K562 (cell line): Measurements from ENCODE around the gene SMARCA4. TPM values are rescaled to one million over a fixed set of nuclear protein-coding genes. Genes with fewer than 3 reads are reported as not detected.

Source experiments
- ATAC-seq: fragments of 200-7000 bp; cut with Tn5 transposase; 3 replicates; pipeline ENCODE4 v1.9.1; 2020; ENCODE audit warnings: moderate library complexity
- BruUV-seq: library from RNA; stranded (reverse); fragments of 400-500 nt; replicated peaks from 2 replicates; lab custom pipeline; 2021; lab: Mats Ljungman, UMichigan
- CTCF ChIA-PET: fragments of 300-600 bp; formaldehyde crosslinking; extraction: SDS; loops from one replicate; lab custom pipeline; 2021; ENCODE audit warnings: low intra/inter-chr PET ratio; lab: Yijun Ruan, JAX
- POLR2A ChIA-PET: fragments of 300-600, 350-650 bp; sonication (Branson Sonifier 250); formaldehyde crosslinking; extraction: SDS; loops from one replicate; lab custom pipeline; 2021; ENCODE audit warnings: antibody characterized with exemption, inconsistent platforms; lab: Yijun Ruan, JAX
- DNase-seq, 4 experiments: peaks; one replicate each; pipeline versions ENCODE4 v3.0.0 to v3.0.0-alpha.2; 2011 to 2018; ENCODE audit warnings: low spot score in 3 of 4, mixed read lengths in 3 of 4; ENCODE audit errors: extremely low read depth in 1 of 4
- FAIRE-seq: peaks from 2 replicates; lab custom pipeline; 2011; peaks lifted over from hg19 to GRCh38; lab: Jason Lieb, UNC
- H2AFZ ChIP-seq: 2 replicates; pipeline ENCODE4 v1.6.0; 2011; ENCODE audit warnings: low read depth, low read length, control low read depth, inconsistent platforms
- H3K27ac ChIP-seq: fragments of 200-600 bp; 3 replicates; pipeline ENCODE4 v1.8.0; 2011; ENCODE audit warnings: low read depth, mild to moderate bottlenecking, control low read depth, inconsistent platforms, low read length, moderate library complexity, mixed read lengths; ENCODE audit errors: extremely low read depth
- H3K27me3 ChIP-seq, 2 experiments: fragments of 300-600 bp in 1 of 2; 2 replicates in 1 of 2; 3 replicates in 1 of 2; pipeline versions ENCODE4 v1.6.0 to v1.8.0; 2011; ENCODE audit warnings: inconsistent platforms in 2 of 2, low read length in 2 of 2, mild to moderate bottlenecking in 1 of 2, mixed read lengths in 1 of 2, moderate library complexity in 1 of 2; ENCODE audit not compliant: control insufficient read depth in 2 of 2, insufficient read depth in 2 of 2
- H3K36me3 ChIP-seq: fragments of 300-600 bp; 3 replicates; pipeline ENCODE4 v1.8.0; 2011; ENCODE audit warnings: mild to moderate bottlenecking, low read length, inconsistent platforms; ENCODE audit not compliant: control insufficient read depth, insufficient read depth
- H3K4me1 ChIP-seq, 2 experiments: fragments of 200-600 bp in 1 of 2; replicated peaks in 1 of 2; 2 replicates in 1 of 2; 3 replicates in 1 of 2; pipeline versions ENCODE4 v1.5.1 to v1.8.0; 2011; ENCODE audit warnings: inconsistent platforms in 2 of 2, low read length in 2 of 2, mild to moderate bottlenecking in 1 of 2, mixed read lengths in 1 of 2, moderate library complexity in 1 of 2; ENCODE audit not compliant: control insufficient read depth in 2 of 2, insufficient read depth in 2 of 2
- H3K4me2 ChIP-seq: 2 replicates; pipeline ENCODE4 v1.6.1; 2011; ENCODE audit warnings: low read length, control low read depth, inconsistent platforms, mixed read lengths; ENCODE audit not compliant: insufficient read depth
- H3K4me3 ChIP-seq: fragments of 200-600 bp; sonication (generic), shearing (Covaris generic); 2 replicates; pipeline ENCODE4 v1.5.1; 2016; ENCODE audit warnings: control low read depth, inconsistent platforms
- H3K79me2 ChIP-seq: fragments of 200-600 bp; 3 replicates; pipeline ENCODE4 v1.8.0; 2011; ENCODE audit warnings: low read length, inconsistent platforms; ENCODE audit not compliant: control insufficient read depth, insufficient read depth
- H3K9ac ChIP-seq, 2 experiments: 2 replicates each; pipeline versions ENCODE4 v1.6.0 to v1.6.1; 2011; ENCODE audit warnings: low read depth in 2 of 2, low read length in 2 of 2, control low read depth in 1 of 2, inconsistent platforms in 1 of 2, mild to moderate bottlenecking in 1 of 2, mixed read lengths in 1 of 2; ENCODE audit not compliant: insufficient read depth in 1 of 2
- H3K9me1 ChIP-seq: one replicate; pipeline ENCODE4 v1.6.0; 2011; ENCODE audit warnings: inconsistent platforms, mild to moderate bottlenecking, low read length, moderate library complexity; ENCODE audit not compliant: control insufficient read depth, insufficient read depth
- H3K9me3 ChIP-seq: replicated peaks from 2 replicates; pipeline ENCODE4 v1.5.1; 2011; ENCODE audit warnings: low read depth, low read length, inconsistent platforms; ENCODE audit not compliant: control insufficient read depth, insufficient read depth
- H4K20me1 ChIP-seq: replicated peaks from 2 replicates; pipeline ENCODE4 v1.6.1; 2011; ENCODE audit warnings: low read length, inconsistent platforms, mixed read lengths; ENCODE audit not compliant: control insufficient read depth, insufficient read depth
- CCAR2 ChIP-seq: fragments of 200-400 bp; formaldehyde crosslinking; IDR thresholded peaks from 2 replicates; pipeline ENCODE4 v1.6.1; 2017; ENCODE audit warnings: mild to moderate bottlenecking, low read depth, low read length
- HLTF ChIP-seq: fragments of 450-650 bp; IDR thresholded peaks from 2 replicates; pipeline ENCODE4 v1.6.1; 2016
- ILF3 ChIP-seq: fragments of 450-650 bp; IDR thresholded peaks from 2 replicates; pipeline ENCODE4 v1.6.1; 2018; ENCODE audit warnings: antibody characterized with exemption, mild to moderate bottlenecking, moderate library complexity, borderline replicate concordance
- MBD2 ChIP-seq: sonication (generic); IDR thresholded peaks from 2 replicates; pipeline ENCODE4 v1.6.1; 2016; ENCODE audit warnings: low read depth, borderline replicate concordance
- RBM25 ChIP-seq: fragments of 200-400 bp; formaldehyde crosslinking; IDR thresholded peaks from 2 replicates; pipeline ENCODE4 v1.6.1; 2018; ENCODE audit warnings: low read length, low read depth, moderate library complexity; ENCODE audit not compliant: severe bottlenecking
- TARDBP ChIP-seq: fragments of 450-650 bp; IDR thresholded peaks from 2 replicates; pipeline ENCODE4 v1.6.1; 2016
- U2AF2 ChIP-seq: fragments of 200-400 bp; formaldehyde crosslinking; optimal IDR thresholded peaks from 2 replicates; pipeline ENCODE3; 2017; ENCODE audit warnings: low read depth, mild to moderate bottlenecking, low read length
- USF1 ChIP-seq: sonication (generic); formaldehyde crosslinking; IDR thresholded peaks from 2 replicates; pipeline ENCODE4 v1.9.0; 2022; ENCODE audit warnings: mild to moderate bottlenecking, missing genetic modification reagents
- YY1 ChIP-seq, 3 experiments: IDR thresholded peaks; 2 replicates each; pipeline ENCODE4 v1.6.1; 2011; ENCODE audit warnings: low read length in 2 of 3, mild to moderate bottlenecking in 2 of 3, moderate library complexity in 2 of 3, borderline replicate concordance in 1 of 3, control low read depth in 1 of 3, low read depth in 1 of 3; ENCODE audit not compliant: insufficient read depth in 3 of 3, insufficient replicate concordance in 2 of 3, control insufficient read depth in 1 of 3, insufficient read length in 1 of 3; ENCODE audit errors: extremely low read depth in 1 of 3
- ZFP30 ChIP-seq: fragments of 250-450 bp; sonication (Bioruptor Pico); IDR thresholded peaks from 2 replicates; pipeline ENCODE4 v1.8.0; 2022; ENCODE audit warnings: moderate library complexity, mild to moderate bottlenecking, inconsistent platforms, borderline replicate concordance
- ZNF143 ChIP-seq: sonication (generic); formaldehyde crosslinking; IDR thresholded peaks from 2 replicates; pipeline ENCODE4 v1.9.0; 2022; ENCODE audit warnings: mild to moderate bottlenecking, missing genetic modification reagents
- ZNF174 ChIP-seq: fragments of 250-450 bp; sonication (Bioruptor Pico); IDR thresholded peaks from 2 replicates; pipeline ENCODE4 v1.4.0; 2020; ENCODE audit warnings: mild to moderate bottlenecking
- ZNF668 ChIP-seq: fragments of 250-450 bp; sonication (Bioruptor Pico); IDR thresholded peaks from 2 replicates; pipeline ENCODE4 v1.8.0; 2022; ENCODE audit warnings: mild to moderate bottlenecking, inconsistent platforms
- ZNF77 ChIP-seq: fragments of 250-450 bp; sonication (Bioruptor Pico); IDR thresholded peaks from 2 replicates; pipeline ENCODE4 v1.5.0; 2020
- WGBS: fragments of 100-300 bp; shearing (Covaris generic); methylation state at CpG from one replicate; pipeline ENCODE4 v1.1.6; 2016; ENCODE audit warnings: low coverage, mixed read lengths; ENCODE audit not compliant: insufficient coverage; ENCODE audit errors: missing lambda C conversion rate; 5-methylcytosine and 5-hydroxymethylcytosine counted together
- in situ Hi-C: fragments of 300-500 bp; cut with MboI; formaldehyde crosslinking; loops from 4 replicates; pipeline ENCODE4 v1.15.0; 2018; ENCODE audit warnings: inconsistent platforms, mixed read lengths
- intact Hi-C: fragments of 100-400 bp; cut with micrococcal nuclease; formaldehyde crosslinking; loops from 2 replicates; pipeline ENCODE4 v1.14.2; 2022
- polyA plus RNA-seq, 8 experiments: library from polyadenylated mRNA; depleted of rRNA in 4 of 8; stranded (reverse) in 5 of 8; unstranded in 3 of 8; fragments of >200 nt; fragmentation: Nextera tagmentation in 2 of 8; fragmentation: Illumina TruSeq in 1 of 8; extraction: Ambion mirVana in 2 of 8; extraction: Trizol in 1 of 8; gene quantifications; 2 replicates each; pipeline versions ENCODE4 v1.2.1 to v1.2.3, GENCODE V29; 2011 to 2014; ENCODE audit warnings: inconsistent platforms in 1 of 8, missing spikeins in 1 of 8
- total RNA-seq, 7 experiments: library from RNA; depleted of rRNA in 6 of 7; stranded (reverse); fragments of >200 nt in 6 of 7; fragmentation: Illumina TruSeq in 2 of 7; extraction: Trizol in 2 of 7; gene quantifications; 2 replicates each; pipeline versions ENCODE4 v1.2.1 to v1.2.3, GENCODE V29; 2011 to 2021; ENCODE audit warnings: low replicate concordance in 1 of 7
- TF ChIP-seq, protein P1 (sequence below): sonication (generic); formaldehyde crosslinking; IDR thresholded peaks from 2 replicates; pipeline ENCODE4 v1.8.0; 2022; ENCODE audit warnings: mild to moderate bottlenecking, missing genetic modification reagents, borderline replicate concordance
- TF ChIP-seq, protein P2 (sequence below): fragments of 200-800 bp; sonication (Bioruptor generic); IDR thresholded peaks from 2 replicates; pipeline ENCODE4 v1.6.1; 2017; ENCODE audit warnings: missing genetic modification characterization, missing compliant biosample characterization

SMARCA4 gene
- total and polyA plus RNA-seq, 9 of the 15 experiments (the other 6 are each of a cell fraction or from before 2014, with no cell fraction given), result 19.3 to 207 (median 52.1) TPM

DNA sequence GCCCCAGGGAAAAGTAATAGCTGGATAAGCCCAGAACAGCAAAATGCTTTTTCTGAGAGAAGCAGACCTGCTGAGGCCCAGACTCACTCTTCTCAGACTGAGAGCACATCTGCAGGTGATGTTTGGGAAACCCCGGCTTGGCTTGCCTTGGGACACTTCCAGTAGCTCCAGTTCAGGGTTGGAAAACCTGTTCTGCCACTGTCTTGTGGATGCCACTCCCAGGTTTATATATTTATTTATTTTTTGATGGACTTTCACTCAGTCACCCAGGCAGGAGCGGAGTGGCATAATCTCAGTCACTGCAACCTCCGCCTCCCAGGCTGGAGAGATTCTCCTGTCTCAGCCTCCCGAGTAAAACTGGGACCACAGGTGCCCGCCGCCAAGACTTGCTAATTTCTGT lies 8.0 kb upstream of the SMARCA4 start:
- in situ Hi-C loops (no loop called here), intact Hi-C loops (no loop called here)
- CTCF ChIA-PET, result no interaction called here
- FAIRE-seq (no peak), ATAC-seq (no peak), DNase-seq (no peak)
- H2AFZ ChIP-seq, result no peak overlapping the region
- 73% methylated on average over 6 of the region's 6 CpGs for WGBS
- TF ChIP-seq, protein P1, sequence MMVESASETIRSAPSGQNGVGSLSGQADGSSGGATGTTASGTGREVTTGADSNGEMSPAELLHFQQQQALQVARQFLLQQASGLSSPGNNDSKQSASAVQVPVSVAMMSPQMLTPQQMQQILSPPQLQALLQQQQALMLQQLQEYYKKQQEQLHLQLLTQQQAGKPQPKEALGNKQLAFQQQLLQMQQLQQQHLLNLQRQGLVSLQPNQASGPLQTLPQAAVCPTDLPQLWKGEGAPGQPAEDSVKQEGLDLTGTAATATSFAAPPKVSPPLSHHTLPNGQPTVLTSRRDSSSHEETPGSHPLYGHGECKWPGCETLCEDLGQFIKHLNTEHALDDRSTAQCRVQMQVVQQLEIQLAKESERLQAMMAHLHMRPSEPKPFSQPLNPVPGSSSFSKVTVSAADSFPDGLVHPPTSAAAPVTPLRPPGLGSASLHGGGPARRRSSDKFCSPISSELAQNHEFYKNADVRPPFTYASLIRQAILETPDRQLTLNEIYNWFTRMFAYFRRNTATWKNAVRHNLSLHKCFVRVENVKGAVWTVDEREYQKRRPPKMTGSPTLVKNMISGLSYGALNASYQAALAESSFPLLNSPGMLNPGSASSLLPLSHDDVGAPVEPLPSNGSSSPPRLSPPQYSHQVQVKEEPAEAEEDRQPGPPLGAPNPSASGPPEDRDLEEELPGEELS (CRISPR knock-in tag), result no peak
- TF ChIP-seq RBM25 (no peak), ZNF668 (no peak), CCAR2 (no peak), MBD2 (no peak), TARDBP (no peak), ZFP30 (CRISPR knock-in tag) (no peak), U2AF2 (no peak), YY1 (IDR thresholded peaks at IDR 0.05; ENCODE audit: borderline replicate concordance in 1 of 3, control insufficient read depth in 1 of 3, extremely low read depth in 1 of 3, insufficient read depth in 3 of 3, insufficient read length in 1 of 3, insufficient replicate concordance in 2 of 3, low read depth in 1 of 3, low read length in 2 of 3) (no peak), ILF3 (no peak), ZNF77 (CRISPR knock-in tag) (no peak), HLTF (no peak), ZNF143 (CRISPR knock-in tag) (no peak), ZNF174 (CRISPR knock-in tag) (no peak), USF1 (no peak)
- TF ChIP-seq, protein P2, sequence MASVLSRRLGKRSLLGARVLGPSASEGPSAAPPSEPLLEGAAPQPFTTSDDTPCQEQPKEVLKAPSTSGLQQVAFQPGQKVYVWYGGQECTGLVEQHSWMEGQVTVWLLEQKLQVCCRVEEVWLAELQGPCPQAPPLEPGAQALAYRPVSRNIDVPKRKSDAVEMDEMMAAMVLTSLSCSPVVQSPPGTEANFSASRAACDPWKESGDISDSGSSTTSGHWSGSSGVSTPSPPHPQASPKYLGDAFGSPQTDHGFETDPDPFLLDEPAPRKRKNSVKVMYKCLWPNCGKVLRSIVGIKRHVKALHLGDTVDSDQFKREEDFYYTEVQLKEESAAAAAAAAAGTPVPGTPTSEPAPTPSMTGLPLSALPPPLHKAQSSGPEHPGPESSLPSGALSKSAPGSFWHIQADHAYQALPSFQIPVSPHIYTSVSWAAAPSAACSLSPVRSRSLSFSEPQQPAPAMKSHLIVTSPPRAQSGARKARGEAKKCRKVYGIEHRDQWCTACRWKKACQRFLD (CRISPR knock-in tag), result no peak
- no peak overlapping the region for H3K4me3 ChIP-seq
- H4K20me1 ChIP-seq, result no peaks in the 10 kb centered on the region
- no peaks in the 10 kb centered on the region for H3K9me1 ChIP-seq
- H3K36me3 ChIP-seq, result no peaks in the 10 kb centered on the region
- no peaks in the 10 kb centered on the region for H3K79me2 ChIP-seq
- BruUV-seq, result no TSS peak
- no peak overlapping the region for H3K27ac ChIP-seq
- H3K4me1 ChIP-seq, result peaks cover 0 to 5% of the 10 kb centered on the region in 2 experiments; a peak in 1 of 5 replicates
- POLR2A ChIA-PET, result no interaction called here
- H3K4me2 ChIP-seq, result no peak overlapping the region
- no peaks in the 10 kb centered on the region for H3K27me3 ChIP-seq
- no peak overlapping the region for H3K9ac ChIP-seq
- no peaks in the 10 kb centered on the region for H3K9me3 ChIP-seq
